Endothelial cell of umbilical vein (primary cell): Measurements from ENCODE around the gene TXNDC8.

Experiments
- EZH2 ChIP-seq: IDR thresholded peaks from 2 replicates; pipeline ENCODE4 v1.6.1; 2012; ENCODE audit warnings: borderline replicate concordance, low read depth, mild to moderate bottlenecking, moderate library complexity, low read length, inconsistent platforms; ENCODE audit not compliant: severe bottlenecking
- FOS ChIP-seq: IDR thresholded peaks from 2 replicates; pipeline ENCODE4 v1.6.1; 2011; ENCODE audit warnings: mild to moderate bottlenecking, low read length, moderate library complexity, borderline replicate concordance; ENCODE audit not compliant: insufficient read depth
- GATA2 ChIP-seq: IDR thresholded peaks from 2 replicates; pipeline ENCODE4 v1.7.0; 2011; ENCODE audit warnings: low read depth, mild to moderate bottlenecking, moderate library complexity, mixed read lengths, low read length; ENCODE audit not compliant: insufficient read length, insufficient read depth
- JUN ChIP-seq: IDR thresholded peaks from 2 replicates; pipeline ENCODE4 v1.6.1; 2011; ENCODE audit warnings: borderline replicate concordance, low read depth; ENCODE audit not compliant: insufficient read length, insufficient read depth
- MYC ChIP-seq: IDR thresholded peaks from one replicate; pipeline ENCODE4 v1.6.1; 2011; ENCODE audit warnings: mild to moderate bottlenecking, low read depth, low read length
- POLR2A ChIP-seq: IDR thresholded peaks from 2 replicates; pipeline ENCODE4 v1.6.1; 2012; ENCODE audit warnings: low read depth, mild to moderate bottlenecking, control low read depth, low read length
- POLR2AphosphoS5 ChIP-seq: IDR thresholded peaks from 2 replicates; pipeline ENCODE4 v1.6.1; 2012; ENCODE audit warnings: low read depth, mild to moderate bottlenecking, control low read depth, low read length, moderate library complexity; ENCODE audit not compliant: insufficient read depth
- TF ChIP-seq, protein P1 (sequence below), 2 donors: IDR thresholded peaks; 1 replicate in 1 of 2; 2 replicates in 1 of 2; pipeline ENCODE4 v1.5.1; 2011; ENCODE audit warnings: low read length in 2 of 2, mild to moderate bottlenecking in 2 of 2, moderate library complexity in 2 of 2, control low read depth in 1 of 2, inconsistent platforms in 1 of 2, low read depth in 1 of 2; ENCODE audit not compliant: insufficient read depth in 1 of 2; ENCODE audit errors: extremely low read depth in 1 of 2
- TF ChIP-seq, protein P2 (sequence below): IDR thresholded peaks from 2 replicates; pipeline ENCODE4 v1.6.1; 2011; ENCODE audit not compliant: insufficient read depth, insufficient read length

DNA sequence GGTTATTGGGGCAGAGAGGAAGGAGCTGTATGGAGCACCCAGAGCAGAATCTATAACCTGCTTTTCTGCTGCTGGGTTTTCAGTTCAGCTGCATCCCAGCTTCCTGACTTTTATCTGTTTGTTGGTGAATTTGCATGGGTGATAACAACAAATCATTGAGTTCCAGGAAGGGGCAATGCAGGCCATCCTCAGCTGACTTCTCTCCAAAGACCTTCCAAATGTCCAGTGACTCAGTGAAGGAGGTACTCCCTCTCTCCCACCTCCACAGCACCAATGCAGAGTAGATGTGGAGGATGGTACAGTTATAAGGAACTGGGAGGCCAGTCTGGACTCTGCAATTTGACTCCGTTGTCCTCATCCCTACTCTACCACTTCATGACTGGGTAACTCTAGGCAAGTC lies 79.7 kb downstream of the TXNDC8 start:
- TF ChIP-seq, protein P1, sequence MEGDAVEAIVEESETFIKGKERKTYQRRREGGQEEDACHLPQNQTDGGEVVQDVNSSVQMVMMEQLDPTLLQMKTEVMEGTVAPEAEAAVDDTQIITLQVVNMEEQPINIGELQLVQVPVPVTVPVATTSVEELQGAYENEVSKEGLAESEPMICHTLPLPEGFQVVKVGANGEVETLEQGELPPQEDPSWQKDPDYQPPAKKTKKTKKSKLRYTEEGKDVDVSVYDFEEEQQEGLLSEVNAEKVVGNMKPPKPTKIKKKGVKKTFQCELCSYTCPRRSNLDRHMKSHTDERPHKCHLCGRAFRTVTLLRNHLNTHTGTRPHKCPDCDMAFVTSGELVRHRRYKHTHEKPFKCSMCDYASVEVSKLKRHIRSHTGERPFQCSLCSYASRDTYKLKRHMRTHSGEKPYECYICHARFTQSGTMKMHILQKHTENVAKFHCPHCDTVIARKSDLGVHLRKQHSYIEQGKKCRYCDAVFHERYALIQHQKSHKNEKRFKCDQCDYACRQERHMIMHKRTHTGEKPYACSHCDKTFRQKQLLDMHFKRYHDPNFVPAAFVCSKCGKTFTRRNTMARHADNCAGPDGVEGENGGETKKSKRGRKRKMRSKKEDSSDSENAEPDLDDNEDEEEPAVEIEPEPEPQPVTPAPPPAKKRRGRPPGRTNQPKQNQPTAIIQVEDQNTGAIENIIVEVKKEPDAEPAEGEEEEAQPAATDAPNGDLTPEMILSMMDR (IDR thresholded peaks at IDR 0.05; ENCODE audit: extremely low read depth in 1 of 2, insufficient read depth in 1 of 2, low read depth in 1 of 2, low read length in 2 of 2): no peak
- TF ChIP-seq EZH2 (no peak), MYC (no peak), POLR2A (no peak), GATA2 (no peak), POLR2AphosphoS5 (no peak), JUN (no peak), FOS (no peak)
- TF ChIP-seq, protein P2, sequence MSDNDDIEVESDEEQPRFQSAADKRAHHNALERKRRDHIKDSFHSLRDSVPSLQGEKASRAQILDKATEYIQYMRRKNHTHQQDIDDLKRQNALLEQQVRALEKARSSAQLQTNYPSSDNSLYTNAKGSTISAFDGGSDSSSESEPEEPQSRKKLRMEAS: no peak
